Activated CD4-positive, alpha-beta T cell treated with anti-CD3 and anti-CD28 coated beads for 48 hours (primary cell): ENCODE measurements around the gene PPP1R2C.

Experiments used
- DNase-seq: peaks from one replicate; pipeline ENCODE4 v3.0.0-alpha.2; 2020

PPP1R2C gene

GRCh38 chrX:42778096-42778495 is at the start of gene PPP1R2C:
TSS of gene PPP1R2C (minus strand) at chrX:42778163. CDS start at chrX:42778079, 84 bp downstream.
- DNase-seq, result no peak

- no peak for DNase-seq
Observed at GRCh38 chrX:42825201-42825600, 47.2 kb upstream of the PPP1R2C start.

DNA sequence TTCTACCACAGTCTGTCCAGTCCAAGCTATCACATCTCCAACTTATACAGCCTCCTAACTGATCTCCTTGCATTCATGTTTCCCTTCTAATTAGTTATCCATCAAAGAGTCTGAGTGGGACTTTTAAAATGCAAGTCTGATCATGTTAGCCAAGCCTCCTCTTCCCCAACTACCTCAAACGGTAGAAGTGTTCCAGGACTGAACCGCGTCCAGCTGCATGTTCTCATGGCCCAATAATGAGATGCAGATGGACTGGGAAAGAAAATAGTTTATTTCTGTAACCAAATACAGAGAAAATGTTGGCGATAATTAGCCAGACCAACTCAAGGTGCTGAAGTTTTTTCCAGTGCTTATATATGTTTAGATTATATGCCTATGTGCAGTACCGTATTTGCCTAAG is 46.6 kb upstream of the PPP1R2C start:
- DNase-seq, result no peak

DNA sequence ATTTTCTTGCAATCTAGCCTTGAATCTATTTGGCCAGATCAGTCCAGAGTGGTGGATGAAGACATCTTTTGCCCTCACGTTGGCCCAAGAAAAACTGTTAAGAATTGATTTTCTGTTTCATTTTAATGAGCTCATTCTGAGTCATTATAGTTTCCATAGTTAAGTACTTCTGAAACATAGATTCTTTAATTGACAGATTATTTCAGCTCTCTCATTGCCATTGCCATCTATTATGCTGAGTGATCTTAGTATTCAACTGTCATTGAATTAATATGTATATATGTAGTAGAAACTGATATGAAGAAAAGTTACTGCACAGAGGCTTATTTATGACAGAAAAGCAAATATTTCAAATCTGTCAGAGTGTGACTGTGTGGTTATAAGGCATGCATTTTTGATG is 45.5 kb upstream of the PPP1R2C start:
- no peak for DNase-seq

DNA sequence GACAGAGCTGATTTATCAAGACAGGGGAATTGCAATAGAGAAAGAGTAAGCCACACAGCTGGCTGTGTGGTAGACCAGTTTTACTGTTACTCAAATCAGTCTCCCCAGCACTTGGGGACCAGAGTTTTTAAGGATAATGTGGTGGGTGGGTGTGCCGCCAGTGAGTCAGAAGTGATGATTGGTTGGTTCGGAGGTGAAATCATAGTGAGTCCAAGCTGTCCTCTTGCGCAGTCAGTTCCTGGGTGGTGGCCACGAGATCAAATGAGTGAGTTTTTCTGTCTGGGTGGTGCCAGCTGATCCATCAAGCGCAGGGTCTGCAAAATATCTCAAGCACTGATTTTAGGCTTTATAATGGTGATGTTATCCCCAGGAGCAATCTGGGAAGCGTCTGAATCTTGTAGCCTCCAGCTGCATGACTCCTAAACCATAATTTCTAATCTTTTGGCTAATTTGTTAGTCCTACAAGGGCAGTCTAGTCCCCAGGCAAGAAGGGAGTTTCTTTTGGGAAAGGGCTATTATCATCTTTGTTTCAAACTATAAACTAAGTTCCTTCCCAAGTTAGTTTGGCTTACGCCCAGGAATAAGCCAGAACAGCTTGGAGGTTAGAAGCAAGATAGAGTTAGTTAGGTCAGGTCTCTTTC is 44.0 kb upstream of the PPP1R2C start:
- DNase-seq, result no peak

- DNase-seq, result no peak
Observed at GRCh38 chrX:42818151-42818921, 40.4 kb upstream of the PPP1R2C start.

- no peak for DNase-seq
Observed at GRCh38 chrX:42809569-42809968, 31.6 kb upstream of the PPP1R2C start.

GRCh38 chrX:42807393-42807792 is 29.4 kb upstream of the PPP1R2C start:
- DNase-seq, result no peak

DNA sequence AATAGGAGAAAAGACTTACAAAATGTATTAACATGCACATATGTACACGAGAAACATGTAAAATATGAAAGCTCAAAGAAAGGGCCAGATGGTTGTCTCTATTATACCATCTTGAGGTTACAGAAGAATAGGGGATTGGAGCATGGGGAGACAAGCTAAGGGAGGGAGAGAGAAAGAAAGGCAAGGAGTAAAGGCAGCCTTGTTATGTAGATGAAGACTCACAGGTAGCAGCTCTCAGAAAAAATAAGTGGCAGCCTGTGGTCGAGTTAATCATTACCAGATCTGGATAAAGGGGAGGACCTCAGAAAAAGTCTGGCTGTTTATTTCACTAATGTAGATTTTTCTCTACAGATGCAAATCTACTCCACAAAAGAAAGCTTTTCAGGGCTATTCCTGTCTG is 26.6 kb upstream of the PPP1R2C start:
- no peak for DNase-seq

DNA sequence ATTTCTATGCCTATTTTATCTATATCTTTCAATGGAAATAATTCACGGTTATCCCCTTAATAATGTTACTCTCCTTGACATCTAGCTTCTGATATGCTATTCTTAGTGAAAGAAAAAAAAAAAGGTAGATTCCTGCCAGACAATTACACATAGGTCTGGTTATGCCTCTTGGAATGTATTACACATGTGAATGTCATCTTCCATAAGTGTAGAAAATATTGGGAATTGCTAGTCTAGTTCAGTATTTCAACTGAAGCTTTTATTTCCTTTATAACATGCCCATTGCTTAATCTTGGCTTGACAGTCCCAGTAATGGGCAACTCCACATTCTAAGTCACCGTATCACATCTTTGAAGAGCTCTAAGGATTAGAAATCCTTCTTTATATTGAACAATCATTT is 25.4 kb upstream of the PPP1R2C start:
- DNase-seq, result no peak

- DNase-seq, result no peak
Observed at GRCh38 chrX:42797651-42798269, 19.8 kb upstream of the PPP1R2C start.

GRCh38 chrX:42783451-42783850 is 5.5 kb upstream of the PPP1R2C start:
- no peak for DNase-seq

GRCh38 chrX:42776195-42776594 is 1.8 kb downstream of the PPP1R2C start:
- no peak for DNase-seq

- no peak for DNase-seq
Observed at GRCh38 chrX:42772874-42773273, 5.1 kb downstream of the PPP1R2C start.

GRCh38 chrX:42771506-42772335 is 6.2 kb downstream of the PPP1R2C start:
- DNase-seq, result no peak

- DNase-seq, result no peak
Observed at GRCh38 chrX:42770566-42770965, 7.4 kb downstream of the PPP1R2C start.

GRCh38 chrX:42759881-42760280 is 18.1 kb downstream of the PPP1R2C start:
- no peak for DNase-seq

GRCh38 chrX:42755815-42756214 is 22.1 kb downstream of the PPP1R2C start:
- DNase-seq, result no peak

DNA sequence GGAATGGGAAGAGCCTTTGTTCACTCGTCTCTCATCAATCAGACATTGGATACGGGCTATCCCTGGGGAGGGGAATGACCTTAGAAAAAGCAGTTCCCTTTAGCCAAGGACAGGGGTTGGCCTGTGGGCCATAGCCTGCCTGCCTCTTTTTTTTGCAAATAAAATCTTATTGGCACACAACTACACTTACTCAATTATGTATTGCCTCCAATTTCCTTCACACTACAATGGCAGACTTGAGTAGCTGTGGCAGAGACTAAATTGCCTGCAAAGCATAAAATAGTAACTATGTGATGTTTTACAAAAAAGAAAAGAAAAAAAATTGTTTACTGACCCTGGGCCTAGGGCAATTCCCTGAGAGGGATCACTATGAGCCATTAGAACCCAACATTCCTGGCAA is 23.4 kb downstream of the PPP1R2C start:
- no peak for DNase-seq

GRCh38 chrX:42754115-42754514 is 23.8 kb downstream of the PPP1R2C start:
- no peak for DNase-seq

- no peak for DNase-seq
Observed at GRCh38 chrX:42752730-42753129, 25.2 kb downstream of the PPP1R2C start.

DNA sequence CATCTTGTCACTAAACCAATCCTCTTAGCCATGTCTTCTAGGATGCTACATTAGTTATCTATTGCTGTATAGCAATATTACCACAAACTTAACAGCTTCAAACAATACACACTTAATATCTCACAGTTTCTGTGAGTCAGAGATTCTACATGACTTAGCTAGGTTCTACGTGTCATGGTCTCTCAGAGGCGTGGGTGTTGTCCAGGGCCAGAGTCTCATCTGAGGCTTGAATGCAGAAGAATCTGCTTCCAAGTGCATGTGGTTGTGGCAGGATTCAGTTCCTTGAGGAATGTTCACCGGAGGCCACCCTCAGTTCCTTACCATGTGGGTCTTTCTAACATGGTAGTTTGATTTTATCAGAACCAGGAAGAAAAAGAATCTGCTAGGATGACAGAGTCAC is 26.4 kb downstream of the PPP1R2C start:
- DNase-seq, result no peak
